ENCODE data around the gene PLAGL1. TPM values are rescaled to one million over a fixed set of nuclear protein-coding genes. Genes with fewer than 3 reads are reported as not detected.

The PLAGL1 gene
- total and polyA plus RNA-seq, 4 donors = 1.3 to 6.3 (median 2.0) TPM

- H3K27me3 ChIP-seq (ENCODE audit: control insufficient read depth in 4 of 4, insufficient read depth in 4 of 4, low read length in 3 of 4) = no peaks in the 10 kb centered on the region
- peaks cover 0 to 2% (median 0%) of the 10 kb centered on the region in 4 donors for H3K36me3 ChIP-seq (ENCODE audit: control insufficient read depth in 4 of 4, insufficient read depth in 3 of 4, low read depth in 1 of 4, low read length in 3 of 4)
- no peak overlapping the region for H3K4me3 ChIP-seq (ENCODE audit: low read depth in 1 of 3, low read length in 3 of 3)
- no peak for DNase-seq (ENCODE audit: low spot score)
- H3K27ac ChIP-seq (ENCODE audit: low read depth in 1 of 2, low read length in 2 of 2) = no peak overlapping the region
- TF ChIP-seq GABPA (IDR thresholded peaks at IDR 0.05 in 1 of 2, conservative IDR thresholded peaks at IDR 0.05 in 1 of 2) (no peak), YY1 (IDR thresholded peaks at IDR 0.05) (no peak), JUND (IDR thresholded peaks at IDR 0.05) (no peak), ZBTB33 (IDR thresholded peaks at IDR 0.05) (no peak), EGR1 (IDR thresholded peaks at IDR 0.05; ENCODE audit: low read depth in 2 of 2) (no peak)
- H3K4me1 ChIP-seq (ENCODE audit: control insufficient read depth in 4 of 4, insufficient read depth in 4 of 4, low read length in 3 of 4) = no peaks in the 10 kb centered on the region
- no peak overlapping the region for H3K9ac ChIP-seq (ENCODE audit: low read depth in 1 of 2, low read length in 2 of 2)
- no peaks in the 10 kb centered on the region for H3K9me3 ChIP-seq (ENCODE audit: control insufficient read depth in 4 of 4, low read length in 3 of 4)
Measured at GRCh38 chr6:144052488-144052887, 44.4 kb upstream of the PLAGL1 start.

GRCh38 chr6:144049386-144049785 is 41.3 kb upstream of the PLAGL1 start:
- H3K36me3 ChIP-seq (ENCODE audit: control insufficient read depth in 4 of 4, insufficient read depth in 3 of 4, low read depth in 1 of 4, low read length in 3 of 4) = no peaks in the 10 kb centered on the region
- TF ChIP-seq MAX (IDR thresholded peaks at IDR 0.05) (no peak), HNF4A (conservative IDR thresholded peaks at IDR 0.05) (no peak), CTCF (IDR thresholded peaks at IDR 0.05; ENCODE audit: low read depth, low read length, missing input control) (no peak), RXRA (IDR thresholded peaks at IDR 0.05) (no peak), RAD21 (IDR thresholded peaks at IDR 0.05) (no peak), NR2F2 (IDR thresholded peaks at IDR 0.05) (no peak), HNF4G (IDR thresholded peaks at IDR 0.05) (no peak), YY1 (IDR thresholded peaks at IDR 0.05) (no peak), GABPA (IDR thresholded peaks at IDR 0.05 in 1 of 2, conservative IDR thresholded peaks at IDR 0.05 in 1 of 2) (no peak), FOXA2 (IDR thresholded peaks at IDR 0.05) (no peak), JUND (IDR thresholded peaks at IDR 0.05) (no peak)
- TF ChIP-seq, protein P1, sequence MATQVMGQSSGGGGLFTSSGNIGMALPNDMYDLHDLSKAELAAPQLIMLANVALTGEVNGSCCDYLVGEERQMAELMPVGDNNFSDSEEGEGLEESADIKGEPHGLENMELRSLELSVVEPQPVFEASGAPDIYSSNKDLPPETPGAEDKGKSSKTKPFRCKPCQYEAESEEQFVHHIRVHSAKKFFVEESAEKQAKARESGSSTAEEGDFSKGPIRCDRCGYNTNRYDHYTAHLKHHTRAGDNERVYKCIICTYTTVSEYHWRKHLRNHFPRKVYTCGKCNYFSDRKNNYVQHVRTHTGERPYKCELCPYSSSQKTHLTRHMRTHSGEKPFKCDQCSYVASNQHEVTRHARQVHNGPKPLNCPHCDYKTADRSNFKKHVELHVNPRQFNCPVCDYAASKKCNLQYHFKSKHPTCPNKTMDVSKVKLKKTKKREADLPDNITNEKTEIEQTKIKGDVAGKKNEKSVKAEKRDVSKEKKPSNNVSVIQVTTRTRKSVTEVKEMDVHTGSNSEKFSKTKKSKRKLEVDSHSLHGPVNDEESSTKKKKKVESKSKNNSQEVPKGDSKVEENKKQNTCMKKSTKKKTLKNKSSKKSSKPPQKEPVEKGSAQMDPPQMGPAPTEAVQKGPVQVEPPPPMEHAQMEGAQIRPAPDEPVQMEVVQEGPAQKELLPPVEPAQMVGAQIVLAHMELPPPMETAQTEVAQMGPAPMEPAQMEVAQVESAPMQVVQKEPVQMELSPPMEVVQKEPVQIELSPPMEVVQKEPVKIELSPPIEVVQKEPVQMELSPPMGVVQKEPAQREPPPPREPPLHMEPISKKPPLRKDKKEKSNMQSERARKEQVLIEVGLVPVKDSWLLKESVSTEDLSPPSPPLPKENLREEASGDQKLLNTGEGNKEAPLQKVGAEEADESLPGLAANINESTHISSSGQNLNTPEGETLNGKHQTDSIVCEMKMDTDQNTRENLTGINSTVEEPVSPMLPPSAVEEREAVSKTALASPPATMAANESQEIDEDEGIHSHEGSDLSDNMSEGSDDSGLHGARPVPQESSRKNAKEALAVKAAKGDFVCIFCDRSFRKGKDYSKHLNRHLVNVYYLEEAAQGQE (IDR thresholded peaks at IDR 0.05) = no peak
- H3K27me3 ChIP-seq (ENCODE audit: control insufficient read depth in 4 of 4, insufficient read depth in 4 of 4, low read length in 3 of 4) = no peaks in the 10 kb centered on the region
- H3K27ac ChIP-seq (ENCODE audit: low read depth in 1 of 2, low read length in 2 of 2) = no peak overlapping the region
- 79% methylated on average over 1 of the region's 1 CpG for WGBS
- no peaks in the 10 kb centered on the region for H3K4me1 ChIP-seq (ENCODE audit: control insufficient read depth in 4 of 4, insufficient read depth in 4 of 4, low read length in 3 of 4)
- no peaks in the 10 kb centered on the region for H3K9me3 ChIP-seq (ENCODE audit: control insufficient read depth in 4 of 4, low read length in 3 of 4)
- no peak for DNase-seq (ENCODE audit: low spot score)
- H3K4me3 ChIP-seq (ENCODE audit: low read depth in 1 of 3, low read length in 3 of 3) = no peak overlapping the region
- H3K9ac ChIP-seq (ENCODE audit: low read depth in 1 of 2, low read length in 2 of 2) = no peak overlapping the region
